ENCODE results near the gene COLQ.

Gene COLQ

DNA sequence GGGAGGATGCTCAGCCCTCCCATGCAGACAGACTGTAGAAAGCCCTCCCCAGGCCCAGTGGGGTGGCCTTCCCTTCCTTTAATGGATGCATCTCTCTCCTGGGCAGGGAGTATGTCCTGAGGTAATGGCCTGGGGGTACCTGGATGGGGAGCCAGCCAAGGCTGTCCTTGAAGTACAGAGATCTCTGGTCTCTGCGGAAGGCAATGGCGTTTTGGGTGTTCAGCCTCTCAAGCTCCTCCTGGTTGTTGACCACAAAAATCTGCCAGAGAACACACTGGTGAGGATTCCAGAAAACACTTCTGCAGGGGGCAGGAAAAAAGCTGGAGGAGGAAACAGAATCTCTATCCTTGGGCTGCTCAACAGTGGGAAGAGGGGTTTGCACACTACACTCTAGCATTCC lies 65.2 kb downstream of the COLQ start:
- no peak for ATAC-seq
- TF ChIP-seq ZC3H10 (CRISPR knock-in tag; IDR thresholded peaks at IDR 0.05), result no peak
- TF ChIP-seq ISL1 (CRISPR knock-in tag; IDR thresholded peaks at IDR 0.05), result no peak
- no peak for TF ChIP-seq ZFP3 (CRISPR knock-in tag; IDR thresholded peaks at IDR 0.05)
- no peak for TF ChIP-seq RARB (CRISPR knock-in tag; IDR thresholded peaks at IDR 0.05)
- TF ChIP-seq BACH2 (CRISPR knock-in tag; IDR thresholded peaks at IDR 0.05; ENCODE audit: borderline replicate concordance), result no peak
- no peak for TF ChIP-seq SNAI2 (CRISPR knock-in tag; IDR thresholded peaks at IDR 0.05)
- no peak for TF ChIP-seq ZNF8 (CRISPR knock-in tag; IDR thresholded peaks at IDR 0.05)
- no peak for TF ChIP-seq OSR1 (CRISPR knock-in tag; IDR thresholded peaks at IDR 0.05)
- TF ChIP-seq ARNTL (CRISPR knock-in tag; IDR thresholded peaks at IDR 0.05; ENCODE audit: borderline replicate concordance, low read depth), result no peak
- no peak for TF ChIP-seq ZNF70 (CRISPR knock-in tag; IDR thresholded peaks at IDR 0.05)
- TF ChIP-seq, protein P1, sequence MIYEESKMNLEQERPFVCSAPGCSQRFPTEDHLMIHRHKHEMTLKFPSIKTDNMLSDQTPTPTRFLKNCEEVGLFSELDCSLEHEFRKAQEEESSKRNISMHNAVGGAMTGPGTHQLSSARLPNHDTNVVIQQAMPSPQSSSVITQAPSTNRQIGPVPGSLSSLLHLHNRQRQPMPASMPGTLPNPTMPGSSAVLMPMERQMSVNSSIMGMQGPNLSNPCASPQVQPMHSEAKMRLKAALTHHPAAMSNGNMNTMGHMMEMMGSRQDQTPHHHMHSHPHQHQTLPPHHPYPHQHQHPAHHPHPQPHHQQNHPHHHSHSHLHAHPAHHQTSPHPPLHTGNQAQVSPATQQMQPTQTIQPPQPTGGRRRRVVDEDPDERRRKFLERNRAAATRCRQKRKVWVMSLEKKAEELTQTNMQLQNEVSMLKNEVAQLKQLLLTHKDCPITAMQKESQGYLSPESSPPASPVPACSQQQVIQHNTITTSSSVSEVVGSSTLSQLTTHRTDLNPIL (CRISPR knock-in tag; IDR thresholded peaks at IDR 0.05; ENCODE audit: low read depth), result no peak
- no peak for TF ChIP-seq GLIS3 (CRISPR knock-in tag; IDR thresholded peaks at IDR 0.05)
- TF ChIP-seq CSDC2 (CRISPR knock-in tag; IDR thresholded peaks at IDR 0.05), result no peak
- TF ChIP-seq, protein P2, sequence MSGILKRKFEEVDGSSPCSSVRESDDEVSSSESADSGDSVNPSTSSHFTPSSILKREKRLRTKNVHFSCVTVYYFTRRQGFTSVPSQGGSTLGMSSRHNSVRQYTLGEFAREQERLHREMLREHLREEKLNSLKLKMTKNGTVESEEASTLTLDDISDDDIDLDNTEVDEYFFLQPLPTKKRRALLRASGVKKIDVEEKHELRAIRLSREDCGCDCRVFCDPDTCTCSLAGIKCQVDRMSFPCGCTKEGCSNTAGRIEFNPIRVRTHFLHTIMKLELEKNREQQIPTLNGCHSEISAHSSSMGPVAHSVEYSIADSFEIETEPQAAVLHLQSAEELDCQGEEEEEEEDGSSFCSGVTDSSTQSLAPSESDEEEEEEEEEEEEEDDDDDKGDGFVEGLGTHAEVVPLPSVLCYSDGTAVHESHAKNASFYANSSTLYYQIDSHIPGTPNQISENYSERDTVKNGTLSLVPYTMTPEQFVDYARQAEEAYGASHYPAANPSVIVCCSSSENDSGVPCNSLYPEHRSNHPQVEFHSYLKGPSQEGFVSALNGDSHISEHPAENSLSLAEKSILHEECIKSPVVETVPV (CRISPR knock-in tag; IDR thresholded peaks at IDR 0.05), result no peak
- no peak for TF ChIP-seq ZFP30 (CRISPR knock-in tag; IDR thresholded peaks at IDR 0.05)
- TF ChIP-seq, protein P3, sequence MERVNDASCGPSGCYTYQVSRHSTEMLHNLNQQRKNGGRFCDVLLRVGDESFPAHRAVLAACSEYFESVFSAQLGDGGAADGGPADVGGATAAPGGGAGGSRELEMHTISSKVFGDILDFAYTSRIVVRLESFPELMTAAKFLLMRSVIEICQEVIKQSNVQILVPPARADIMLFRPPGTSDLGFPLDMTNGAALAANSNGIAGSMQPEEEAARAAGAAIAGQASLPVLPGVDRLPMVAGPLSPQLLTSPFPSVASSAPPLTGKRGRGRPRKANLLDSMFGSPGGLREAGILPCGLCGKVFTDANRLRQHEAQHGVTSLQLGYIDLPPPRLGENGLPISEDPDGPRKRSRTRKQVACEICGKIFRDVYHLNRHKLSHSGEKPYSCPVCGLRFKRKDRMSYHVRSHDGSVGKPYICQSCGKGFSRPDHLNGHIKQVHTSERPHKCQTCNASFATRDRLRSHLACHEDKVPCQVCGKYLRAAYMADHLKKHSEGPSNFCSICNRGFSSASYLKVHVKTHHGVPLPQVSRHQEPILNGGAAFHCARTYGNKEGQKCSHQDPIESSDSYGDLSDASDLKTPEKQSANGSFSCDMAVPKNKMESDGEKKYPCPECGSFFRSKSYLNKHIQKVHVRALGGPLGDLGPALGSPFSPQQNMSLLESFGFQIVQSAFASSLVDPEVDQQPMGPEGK (CRISPR knock-in tag; IDR thresholded peaks at IDR 0.05; ENCODE audit: borderline replicate concordance), result no peak
- TF ChIP-seq ZNF565 (CRISPR knock-in tag; conservative IDR thresholded peaks at IDR 0.05; ENCODE audit: low read depth), result no peak
- TF ChIP-seq, protein P4, sequence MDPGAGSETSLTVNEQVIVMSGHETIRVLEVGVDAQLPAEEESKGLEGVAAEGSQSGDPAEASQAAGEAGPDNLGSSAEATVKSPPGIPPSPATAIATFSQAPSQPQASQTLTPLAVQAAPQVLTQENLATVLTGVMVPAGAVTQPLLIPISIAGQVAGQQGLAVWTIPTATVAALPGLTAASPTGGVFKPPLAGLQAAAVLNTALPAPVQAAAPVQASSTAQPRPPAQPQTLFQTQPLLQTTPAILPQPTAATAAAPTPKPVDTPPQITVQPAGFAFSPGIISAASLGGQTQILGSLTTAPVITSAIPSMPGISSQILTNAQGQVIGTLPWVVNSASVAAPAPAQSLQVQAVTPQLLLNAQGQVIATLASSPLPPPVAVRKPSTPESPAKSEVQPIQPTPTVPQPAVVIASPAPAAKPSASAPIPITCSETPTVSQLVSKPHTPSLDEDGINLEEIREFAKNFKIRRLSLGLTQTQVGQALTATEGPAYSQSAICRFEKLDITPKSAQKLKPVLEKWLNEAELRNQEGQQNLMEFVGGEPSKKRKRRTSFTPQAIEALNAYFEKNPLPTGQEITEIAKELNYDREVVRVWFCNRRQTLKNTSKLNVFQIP (CRISPR knock-in tag; IDR thresholded peaks at IDR 0.05; ENCODE audit: borderline replicate concordance, low read depth), result no peak
- TF ChIP-seq ESRRG (CRISPR knock-in tag; IDR thresholded peaks at IDR 0.05), result no peak
- TF ChIP-seq PPARA (CRISPR knock-in tag; IDR thresholded peaks at IDR 0.05; ENCODE audit: borderline replicate concordance), result no peak

DNA sequence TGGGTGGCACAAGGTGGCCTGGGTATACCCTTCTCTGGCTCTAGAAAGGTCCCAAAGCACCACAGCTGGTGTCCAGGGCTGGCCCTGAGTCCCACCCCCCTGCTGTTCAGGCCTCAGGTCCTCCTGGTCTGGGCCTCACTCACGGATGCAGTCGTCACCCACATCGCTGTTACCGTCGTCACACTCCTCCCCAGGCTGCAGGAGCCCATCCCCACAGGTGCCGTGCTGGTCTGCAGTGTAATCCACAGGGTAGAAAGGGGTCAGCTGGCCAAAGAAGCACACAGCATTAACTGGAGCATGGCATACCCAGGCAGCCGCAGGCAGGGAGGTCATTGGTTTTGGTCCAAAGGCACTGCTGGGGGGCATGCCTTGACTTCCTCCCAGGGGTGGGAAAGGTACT lies 65.8 kb downstream of the COLQ start:
- TF ChIP-seq PPARA (CRISPR knock-in tag; IDR thresholded peaks at IDR 0.05; ENCODE audit: borderline replicate concordance) (no peak), GLIS3 (CRISPR knock-in tag; IDR thresholded peaks at IDR 0.05) (no peak), ARNTL (CRISPR knock-in tag; IDR thresholded peaks at IDR 0.05; ENCODE audit: borderline replicate concordance, low read depth) (no peak), ZNF8 (CRISPR knock-in tag; IDR thresholded peaks at IDR 0.05) (no peak), ZNF70 (CRISPR knock-in tag; IDR thresholded peaks at IDR 0.05) (no peak), ZNF565 (CRISPR knock-in tag; conservative IDR thresholded peaks at IDR 0.05; ENCODE audit: low read depth) (no peak), ESRRG (CRISPR knock-in tag; IDR thresholded peaks at IDR 0.05) (no peak), ZFP3 (CRISPR knock-in tag; IDR thresholded peaks at IDR 0.05) (no peak), TCF4 (CRISPR knock-in tag; IDR thresholded peaks at IDR 0.05; ENCODE audit: borderline replicate concordance) (no peak), ZFP30 (CRISPR knock-in tag; IDR thresholded peaks at IDR 0.05) (no peak), ZC3H10 (CRISPR knock-in tag; IDR thresholded peaks at IDR 0.05) (no peak), ISL1 (CRISPR knock-in tag; IDR thresholded peaks at IDR 0.05) (no peak)
- TF ChIP-seq, protein P2 (CRISPR knock-in tag; IDR thresholded peaks at IDR 0.05), result no peak
- TF ChIP-seq, protein P5, sequence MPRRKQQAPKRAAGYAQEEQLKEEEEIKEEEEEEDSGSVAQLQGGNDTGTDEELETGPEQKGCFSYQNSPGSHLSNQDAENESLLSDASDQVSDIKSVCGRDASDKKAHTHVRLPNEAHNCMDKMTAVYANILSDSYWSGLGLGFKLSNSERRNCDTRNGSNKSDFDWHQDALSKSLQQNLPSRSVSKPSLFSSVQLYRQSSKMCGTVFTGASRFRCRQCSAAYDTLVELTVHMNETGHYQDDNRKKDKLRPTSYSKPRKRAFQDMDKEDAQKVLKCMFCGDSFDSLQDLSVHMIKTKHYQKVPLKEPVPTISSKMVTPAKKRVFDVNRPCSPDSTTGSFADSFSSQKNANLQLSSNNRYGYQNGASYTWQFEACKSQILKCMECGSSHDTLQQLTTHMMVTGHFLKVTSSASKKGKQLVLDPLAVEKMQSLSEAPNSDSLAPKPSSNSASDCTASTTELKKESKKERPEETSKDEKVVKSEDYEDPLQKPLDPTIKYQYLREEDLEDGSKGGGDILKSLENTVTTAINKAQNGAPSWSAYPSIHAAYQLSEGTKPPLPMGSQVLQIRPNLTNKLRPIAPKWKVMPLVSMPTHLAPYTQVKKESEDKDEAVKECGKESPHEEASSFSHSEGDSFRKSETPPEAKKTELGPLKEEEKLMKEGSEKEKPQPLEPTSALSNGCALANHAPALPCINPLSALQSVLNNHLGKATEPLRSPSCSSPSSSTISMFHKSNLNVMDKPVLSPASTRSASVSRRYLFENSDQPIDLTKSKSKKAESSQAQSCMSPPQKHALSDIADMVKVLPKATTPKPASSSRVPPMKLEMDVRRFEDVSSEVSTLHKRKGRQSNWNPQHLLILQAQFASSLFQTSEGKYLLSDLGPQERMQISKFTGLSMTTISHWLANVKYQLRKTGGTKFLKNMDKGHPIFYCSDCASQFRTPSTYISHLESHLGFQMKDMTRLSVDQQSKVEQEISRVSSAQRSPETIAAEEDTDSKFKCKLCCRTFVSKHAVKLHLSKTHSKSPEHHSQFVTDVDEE (CRISPR knock-in tag; IDR thresholded peaks at IDR 0.05), result no peak
- TF ChIP-seq, protein P1 (CRISPR knock-in tag; IDR thresholded peaks at IDR 0.05; ENCODE audit: low read depth), result no peak
- no peak for ATAC-seq
